GM23338 (cell line): ENCODE results near the gene UCMA. TPM values are rescaled to one million over a fixed set of nuclear protein-coding genes. Genes with fewer than 3 reads are reported as not detected.

Experiments used
- ATAC-seq: fragments of 200-7000 bp; cut with Tn5 transposase; 3 replicates; pipeline ENCODE4 v1.9.1; 2020
- DNase-seq: peaks from one replicate; pipeline ENCODE4 v3.0.0-alpha.2; 2015; ENCODE audit warnings: low spot score
- H2AFZ ChIP-seq: fragments of 200-600 bp; sonication (generic); 2 replicates; pipeline ENCODE4 v1.8.0; 2016; ENCODE audit warnings: antibody characterized with exemption, mild to moderate bottlenecking, moderate library complexity
- H3F3A ChIP-seq: fragments of 200-600 bp; sonication (generic); replicated peaks from 2 replicates; pipeline ENCODE4 v1.8.0; 2017; ENCODE audit warnings: antibody characterized with exemption, mixed run types, low read depth
- H3K27ac ChIP-seq: fragments of 200-600 bp; sonication (generic); 2 replicates; pipeline ENCODE4 v1.6.1; 2016; ENCODE audit warnings: low read depth
- H3K27me3 ChIP-seq: fragments of 200-600 bp; sonication (generic); 2 replicates; pipeline ENCODE4 v1.8.0; 2016; ENCODE audit warnings: mild to moderate bottlenecking, mixed run types, moderate library complexity; ENCODE audit not compliant: insufficient read depth
- H3K36me3 ChIP-seq: fragments of 200-600 bp; sonication (generic); 2 replicates; pipeline ENCODE4 v1.8.0; 2016; ENCODE audit warnings: mild to moderate bottlenecking; ENCODE audit not compliant: insufficient read depth
- H3K4me1 ChIP-seq: fragments of 200-600 bp; sonication (generic); 2 replicates; pipeline ENCODE4 v1.8.0; 2016; ENCODE audit warnings: mild to moderate bottlenecking, moderate library complexity; ENCODE audit not compliant: insufficient read depth
- H3K4me2 ChIP-seq: fragments of 200-600 bp; sonication (generic); 2 replicates; pipeline ENCODE4 v1.7.1; 2017; ENCODE audit warnings: mixed run types
- H3K4me3 ChIP-seq: fragments of 200-600 bp; sonication (generic); 2 replicates; pipeline ENCODE4 v1.6.1; 2016; ENCODE audit warnings: mixed run types
- H3K79me2 ChIP-seq: fragments of 200-600 bp; sonication (generic); replicated peaks from 2 replicates; pipeline ENCODE4 v1.8.0; 2017; ENCODE audit warnings: mild to moderate bottlenecking; ENCODE audit not compliant: insufficient read depth
- H3K9me2 ChIP-seq: fragments of 200-600 bp; sonication (generic); 2 replicates; pipeline ENCODE4 v1.8.0; 2017; ENCODE audit not compliant: insufficient read depth
- H4K20me1 ChIP-seq: fragments of 200-600 bp; sonication (generic); replicated peaks from 2 replicates; pipeline ENCODE4 v1.8.0; 2017; ENCODE audit warnings: mild to moderate bottlenecking; ENCODE audit not compliant: insufficient read depth
- H3K27ac Mint-ChIP-seq: 2 replicates; pipeline ENCODE4 v1.8.0; 2020; ENCODE audit warnings: inconsistent platforms, mild to moderate bottlenecking, moderate library complexity, mixed read lengths
- H3K27me3 Mint-ChIP-seq: 3 replicates; pipeline ENCODE4 v1.8.0; 2022; ENCODE audit warnings: low read depth, mild to moderate bottlenecking, moderate library complexity, mixed read lengths, inconsistent platforms; ENCODE audit not compliant: insufficient read depth, poor library complexity
- H3K36me3 Mint-ChIP-seq: 3 replicates; pipeline ENCODE4 v1.8.0; 2021; ENCODE audit warnings: low read depth, mild to moderate bottlenecking, inconsistent platforms, moderate library complexity, mixed read lengths
- H3K4me1 Mint-ChIP-seq: 3 replicates; pipeline ENCODE4 v1.8.0; 2020; ENCODE audit warnings: mild to moderate bottlenecking, inconsistent platforms, mixed read lengths
- H3K4me3 Mint-ChIP-seq: 3 replicates; pipeline ENCODE4 v1.8.0; 2021; ENCODE audit warnings: moderate library complexity, mild to moderate bottlenecking, inconsistent platforms, mixed read lengths
- H3K9me3 Mint-ChIP-seq: 3 replicates; pipeline ENCODE4 v1.8.0; 2020; ENCODE audit warnings: moderate library complexity, mild to moderate bottlenecking, inconsistent platforms, mixed read lengths
- CREB1 ChIP-seq: fragments of 250-450 bp; sonication (Bioruptor Pico); IDR thresholded peaks from 2 replicates; pipeline ENCODE4 v1.5.0; 2020; ENCODE audit warnings: low read depth, mild to moderate bottlenecking, moderate library complexity
- EZH2 ChIP-seq: fragments of 200-600 bp; sonication (generic); IDR thresholded peaks from one replicate; pipeline ENCODE4 v1.8.0; 2017; ENCODE audit warnings: antibody characterized with exemption, mild to moderate bottlenecking, low read depth; ENCODE audit not compliant: unreplicated experiment
- EZH2phosphoT487 ChIP-seq: fragments of 200-600 bp; sonication (generic); IDR thresholded peaks from one replicate; pipeline ENCODE4 v1.8.1; 2018; ENCODE audit warnings: antibody characterized with exemption; ENCODE audit not compliant: unreplicated experiment
- JUNB ChIP-seq: IDR thresholded peaks from one replicate; pipeline ENCODE4 v1.6.1; 2016; ENCODE audit warnings: antibody characterized with exemption; ENCODE audit not compliant: unreplicated experiment
- NANOG ChIP-seq: IDR thresholded peaks from 2 replicates; pipeline ENCODE4 v1.6.1; 2016; ENCODE audit warnings: antibody characterized with exemption, borderline replicate concordance
- POLR2AphosphoS5 ChIP-seq: IDR thresholded peaks from 2 replicates; pipeline ENCODE4 v1.6.1; 2016; ENCODE audit warnings: antibody characterized with exemption, low read depth
- ZNF114 ChIP-seq: fragments of 250-450 bp; sonication (Bioruptor Pico); IDR thresholded peaks from 2 replicates; pipeline ENCODE4 v1.5.0; 2020; ENCODE audit warnings: mild to moderate bottlenecking, moderate library complexity
- ZNF331 ChIP-seq: fragments of 250-450 bp; sonication (Bioruptor Pico); IDR thresholded peaks from 2 replicates; pipeline ENCODE4 v1.5.0; 2020; ENCODE audit warnings: low read depth, mild to moderate bottlenecking, moderate library complexity
- polyA plus RNA-seq: library from polyadenylated mRNA; unstranded; fragments of >200 nt; fragmentation: Nextera tagmentation; extraction: Ambion mirVana; gene quantifications from 2 replicates; pipeline ENCODE4 v1.2.1, GENCODE V29; 2016
- total RNA-seq: library from RNA; depleted of rRNA; stranded (reverse); fragments of >200 nt; shearing (Covaris generic); gene quantifications from 2 replicates; pipeline ENCODE4 v1.2.3, GENCODE V29; 2014
- TF ChIP-seq, protein P1 (sequence below): IDR thresholded peaks from 2 replicates; pipeline ENCODE4 v1.6.1; 2016; ENCODE audit warnings: antibody characterized with exemption
- TF ChIP-seq, protein P2 (sequence below): IDR thresholded peaks from one replicate; pipeline ENCODE4 v1.6.1; 2018; ENCODE audit warnings: antibody characterized with exemption; ENCODE audit not compliant: unreplicated experiment
- TF ChIP-seq, protein P3 (sequence below), 2 experiments: fragments of 200-600 bp in 1 of 2; sonication (generic) in 1 of 2; conservative IDR thresholded peaks; 2 replicates each; pipeline versions ENCODE4 v1.5.1 to v1.6.1; 2016 to 2017; ENCODE audit warnings: antibody characterized with exemption in 2 of 2, low read depth in 2 of 2, mild to moderate bottlenecking in 2 of 2, moderate library complexity in 1 of 2
- TF ChIP-seq, protein P4 (sequence below): fragments of 250-450 bp; sonication (Bioruptor Pico); IDR thresholded peaks from 2 replicates; pipeline ENCODE4 v1.5.0; 2020; ENCODE audit warnings: mild to moderate bottlenecking, moderate library complexity

The UCMA gene
- total and polyA plus RNA-seq, 2 experiments from 2014 or later, result 12.7 to 16.7 TPM

DNA sequence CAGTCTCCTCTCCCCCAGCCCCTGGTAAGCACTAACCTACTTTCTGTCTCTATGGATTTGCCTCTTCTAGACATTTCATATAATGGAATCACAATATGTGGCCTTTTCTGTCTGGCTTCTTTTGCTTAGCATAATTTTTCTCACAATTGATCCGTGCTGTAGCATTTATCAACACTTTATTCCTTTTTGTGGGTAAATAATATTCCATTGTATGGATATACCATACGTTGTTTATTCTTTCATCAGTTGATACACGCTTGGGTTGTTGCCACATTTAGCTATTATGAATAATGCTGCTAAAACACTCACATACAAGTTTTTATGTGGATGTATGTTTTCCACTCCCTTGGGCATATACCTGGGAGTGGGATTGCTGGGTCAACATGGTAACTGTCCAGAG lies 47.0 kb downstream of the UCMA start (continued):
- TF ChIP-seq, protein P1, sequence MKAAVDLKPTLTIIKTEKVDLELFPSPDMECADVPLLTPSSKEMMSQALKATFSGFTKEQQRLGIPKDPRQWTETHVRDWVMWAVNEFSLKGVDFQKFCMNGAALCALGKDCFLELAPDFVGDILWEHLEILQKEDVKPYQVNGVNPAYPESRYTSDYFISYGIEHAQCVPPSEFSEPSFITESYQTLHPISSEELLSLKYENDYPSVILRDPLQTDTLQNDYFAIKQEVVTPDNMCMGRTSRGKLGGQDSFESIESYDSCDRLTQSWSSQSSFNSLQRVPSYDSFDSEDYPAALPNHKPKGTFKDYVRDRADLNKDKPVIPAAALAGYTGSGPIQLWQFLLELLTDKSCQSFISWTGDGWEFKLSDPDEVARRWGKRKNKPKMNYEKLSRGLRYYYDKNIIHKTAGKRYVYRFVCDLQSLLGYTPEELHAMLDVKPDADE, result no peak
- TF ChIP-seq, protein P2, sequence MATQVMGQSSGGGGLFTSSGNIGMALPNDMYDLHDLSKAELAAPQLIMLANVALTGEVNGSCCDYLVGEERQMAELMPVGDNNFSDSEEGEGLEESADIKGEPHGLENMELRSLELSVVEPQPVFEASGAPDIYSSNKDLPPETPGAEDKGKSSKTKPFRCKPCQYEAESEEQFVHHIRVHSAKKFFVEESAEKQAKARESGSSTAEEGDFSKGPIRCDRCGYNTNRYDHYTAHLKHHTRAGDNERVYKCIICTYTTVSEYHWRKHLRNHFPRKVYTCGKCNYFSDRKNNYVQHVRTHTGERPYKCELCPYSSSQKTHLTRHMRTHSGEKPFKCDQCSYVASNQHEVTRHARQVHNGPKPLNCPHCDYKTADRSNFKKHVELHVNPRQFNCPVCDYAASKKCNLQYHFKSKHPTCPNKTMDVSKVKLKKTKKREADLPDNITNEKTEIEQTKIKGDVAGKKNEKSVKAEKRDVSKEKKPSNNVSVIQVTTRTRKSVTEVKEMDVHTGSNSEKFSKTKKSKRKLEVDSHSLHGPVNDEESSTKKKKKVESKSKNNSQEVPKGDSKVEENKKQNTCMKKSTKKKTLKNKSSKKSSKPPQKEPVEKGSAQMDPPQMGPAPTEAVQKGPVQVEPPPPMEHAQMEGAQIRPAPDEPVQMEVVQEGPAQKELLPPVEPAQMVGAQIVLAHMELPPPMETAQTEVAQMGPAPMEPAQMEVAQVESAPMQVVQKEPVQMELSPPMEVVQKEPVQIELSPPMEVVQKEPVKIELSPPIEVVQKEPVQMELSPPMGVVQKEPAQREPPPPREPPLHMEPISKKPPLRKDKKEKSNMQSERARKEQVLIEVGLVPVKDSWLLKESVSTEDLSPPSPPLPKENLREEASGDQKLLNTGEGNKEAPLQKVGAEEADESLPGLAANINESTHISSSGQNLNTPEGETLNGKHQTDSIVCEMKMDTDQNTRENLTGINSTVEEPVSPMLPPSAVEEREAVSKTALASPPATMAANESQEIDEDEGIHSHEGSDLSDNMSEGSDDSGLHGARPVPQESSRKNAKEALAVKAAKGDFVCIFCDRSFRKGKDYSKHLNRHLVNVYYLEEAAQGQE, result no peak

DNA sequence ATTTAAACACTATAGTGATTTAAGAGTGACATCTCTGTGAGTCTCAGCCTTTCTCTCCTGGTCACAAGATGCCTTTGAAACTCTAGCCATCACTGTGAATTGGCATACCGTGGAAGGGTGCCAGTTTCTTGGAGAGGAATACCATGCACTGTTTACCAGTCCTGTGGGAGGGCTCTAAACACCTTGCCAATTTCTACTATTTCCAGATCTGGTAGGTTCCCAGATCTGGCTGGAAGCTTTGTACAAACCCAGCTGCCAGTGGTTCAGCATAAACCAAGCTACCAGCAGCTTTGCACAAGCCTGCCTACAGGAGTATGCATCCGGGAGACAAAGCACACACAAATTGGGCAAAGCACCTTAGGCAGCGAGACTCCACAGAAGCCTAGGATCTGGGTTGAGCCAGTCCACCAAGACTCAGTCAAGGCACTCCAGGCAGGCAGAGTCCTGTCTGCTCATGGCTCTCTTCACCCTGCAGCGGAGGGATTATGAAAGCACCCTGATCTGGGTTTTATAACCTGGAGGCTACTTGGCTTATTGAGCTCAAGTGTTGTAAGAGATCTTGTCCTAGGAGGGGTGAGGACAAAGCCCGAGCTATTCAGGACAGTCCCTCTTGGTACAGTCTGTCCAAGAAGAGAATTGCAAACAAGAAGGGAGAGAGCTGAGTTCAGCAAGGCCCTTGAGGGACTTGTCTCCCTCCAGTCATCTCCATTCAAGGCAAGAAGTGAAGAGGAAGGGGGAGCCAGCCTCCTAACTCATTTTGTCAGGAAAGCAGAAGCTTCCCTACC lies 49.3 kb downstream of the UCMA start:
- no peak overlapping the region for H3K4me3 Mint-ChIP-seq
- Histone ChIP-seq H3K4me2 (no peak overlapping the region), H3K79me2 (no peaks in the 10 kb centered on the region), H3K36me3 (peaks cover 82% of the 10 kb centered on the region), H3K9me2 (no peaks in the 10 kb centered on the region), H4K20me1 (peaks cover under 1% of the 10 kb centered on the region), H3K4me1 (no peaks in the 10 kb centered on the region), H3K27me3 (no peaks in the 10 kb centered on the region), H3K27ac (no peak overlapping the region), H2AFZ (no peak overlapping the region), H3F3A (0 out of 2 replicates have a peak, but pooled peaks cover 2% of the 10 kb centered on the region), H3K4me3 (no peak overlapping the region)
- DNase-seq (no peak), ATAC-seq (no peak)
- no peak overlapping the region for H3K27ac Mint-ChIP-seq
- TF ChIP-seq EZH2 (no peak), JUNB (no peak), ZNF331 (no peak), NANOG (no peak), EZH2phosphoT487 (no peak), CREB1 (CRISPR knock-in tag) (no peak), POLR2AphosphoS5 (no peak), ZNF114 (CRISPR knock-in tag) (no peak)
- TF ChIP-seq, protein P3, sequence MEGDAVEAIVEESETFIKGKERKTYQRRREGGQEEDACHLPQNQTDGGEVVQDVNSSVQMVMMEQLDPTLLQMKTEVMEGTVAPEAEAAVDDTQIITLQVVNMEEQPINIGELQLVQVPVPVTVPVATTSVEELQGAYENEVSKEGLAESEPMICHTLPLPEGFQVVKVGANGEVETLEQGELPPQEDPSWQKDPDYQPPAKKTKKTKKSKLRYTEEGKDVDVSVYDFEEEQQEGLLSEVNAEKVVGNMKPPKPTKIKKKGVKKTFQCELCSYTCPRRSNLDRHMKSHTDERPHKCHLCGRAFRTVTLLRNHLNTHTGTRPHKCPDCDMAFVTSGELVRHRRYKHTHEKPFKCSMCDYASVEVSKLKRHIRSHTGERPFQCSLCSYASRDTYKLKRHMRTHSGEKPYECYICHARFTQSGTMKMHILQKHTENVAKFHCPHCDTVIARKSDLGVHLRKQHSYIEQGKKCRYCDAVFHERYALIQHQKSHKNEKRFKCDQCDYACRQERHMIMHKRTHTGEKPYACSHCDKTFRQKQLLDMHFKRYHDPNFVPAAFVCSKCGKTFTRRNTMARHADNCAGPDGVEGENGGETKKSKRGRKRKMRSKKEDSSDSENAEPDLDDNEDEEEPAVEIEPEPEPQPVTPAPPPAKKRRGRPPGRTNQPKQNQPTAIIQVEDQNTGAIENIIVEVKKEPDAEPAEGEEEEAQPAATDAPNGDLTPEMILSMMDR (conservative IDR thresholded peaks at IDR 0.05; ENCODE audit: low read depth in 2 of 2), result no peak
- TF ChIP-seq, protein P4, sequence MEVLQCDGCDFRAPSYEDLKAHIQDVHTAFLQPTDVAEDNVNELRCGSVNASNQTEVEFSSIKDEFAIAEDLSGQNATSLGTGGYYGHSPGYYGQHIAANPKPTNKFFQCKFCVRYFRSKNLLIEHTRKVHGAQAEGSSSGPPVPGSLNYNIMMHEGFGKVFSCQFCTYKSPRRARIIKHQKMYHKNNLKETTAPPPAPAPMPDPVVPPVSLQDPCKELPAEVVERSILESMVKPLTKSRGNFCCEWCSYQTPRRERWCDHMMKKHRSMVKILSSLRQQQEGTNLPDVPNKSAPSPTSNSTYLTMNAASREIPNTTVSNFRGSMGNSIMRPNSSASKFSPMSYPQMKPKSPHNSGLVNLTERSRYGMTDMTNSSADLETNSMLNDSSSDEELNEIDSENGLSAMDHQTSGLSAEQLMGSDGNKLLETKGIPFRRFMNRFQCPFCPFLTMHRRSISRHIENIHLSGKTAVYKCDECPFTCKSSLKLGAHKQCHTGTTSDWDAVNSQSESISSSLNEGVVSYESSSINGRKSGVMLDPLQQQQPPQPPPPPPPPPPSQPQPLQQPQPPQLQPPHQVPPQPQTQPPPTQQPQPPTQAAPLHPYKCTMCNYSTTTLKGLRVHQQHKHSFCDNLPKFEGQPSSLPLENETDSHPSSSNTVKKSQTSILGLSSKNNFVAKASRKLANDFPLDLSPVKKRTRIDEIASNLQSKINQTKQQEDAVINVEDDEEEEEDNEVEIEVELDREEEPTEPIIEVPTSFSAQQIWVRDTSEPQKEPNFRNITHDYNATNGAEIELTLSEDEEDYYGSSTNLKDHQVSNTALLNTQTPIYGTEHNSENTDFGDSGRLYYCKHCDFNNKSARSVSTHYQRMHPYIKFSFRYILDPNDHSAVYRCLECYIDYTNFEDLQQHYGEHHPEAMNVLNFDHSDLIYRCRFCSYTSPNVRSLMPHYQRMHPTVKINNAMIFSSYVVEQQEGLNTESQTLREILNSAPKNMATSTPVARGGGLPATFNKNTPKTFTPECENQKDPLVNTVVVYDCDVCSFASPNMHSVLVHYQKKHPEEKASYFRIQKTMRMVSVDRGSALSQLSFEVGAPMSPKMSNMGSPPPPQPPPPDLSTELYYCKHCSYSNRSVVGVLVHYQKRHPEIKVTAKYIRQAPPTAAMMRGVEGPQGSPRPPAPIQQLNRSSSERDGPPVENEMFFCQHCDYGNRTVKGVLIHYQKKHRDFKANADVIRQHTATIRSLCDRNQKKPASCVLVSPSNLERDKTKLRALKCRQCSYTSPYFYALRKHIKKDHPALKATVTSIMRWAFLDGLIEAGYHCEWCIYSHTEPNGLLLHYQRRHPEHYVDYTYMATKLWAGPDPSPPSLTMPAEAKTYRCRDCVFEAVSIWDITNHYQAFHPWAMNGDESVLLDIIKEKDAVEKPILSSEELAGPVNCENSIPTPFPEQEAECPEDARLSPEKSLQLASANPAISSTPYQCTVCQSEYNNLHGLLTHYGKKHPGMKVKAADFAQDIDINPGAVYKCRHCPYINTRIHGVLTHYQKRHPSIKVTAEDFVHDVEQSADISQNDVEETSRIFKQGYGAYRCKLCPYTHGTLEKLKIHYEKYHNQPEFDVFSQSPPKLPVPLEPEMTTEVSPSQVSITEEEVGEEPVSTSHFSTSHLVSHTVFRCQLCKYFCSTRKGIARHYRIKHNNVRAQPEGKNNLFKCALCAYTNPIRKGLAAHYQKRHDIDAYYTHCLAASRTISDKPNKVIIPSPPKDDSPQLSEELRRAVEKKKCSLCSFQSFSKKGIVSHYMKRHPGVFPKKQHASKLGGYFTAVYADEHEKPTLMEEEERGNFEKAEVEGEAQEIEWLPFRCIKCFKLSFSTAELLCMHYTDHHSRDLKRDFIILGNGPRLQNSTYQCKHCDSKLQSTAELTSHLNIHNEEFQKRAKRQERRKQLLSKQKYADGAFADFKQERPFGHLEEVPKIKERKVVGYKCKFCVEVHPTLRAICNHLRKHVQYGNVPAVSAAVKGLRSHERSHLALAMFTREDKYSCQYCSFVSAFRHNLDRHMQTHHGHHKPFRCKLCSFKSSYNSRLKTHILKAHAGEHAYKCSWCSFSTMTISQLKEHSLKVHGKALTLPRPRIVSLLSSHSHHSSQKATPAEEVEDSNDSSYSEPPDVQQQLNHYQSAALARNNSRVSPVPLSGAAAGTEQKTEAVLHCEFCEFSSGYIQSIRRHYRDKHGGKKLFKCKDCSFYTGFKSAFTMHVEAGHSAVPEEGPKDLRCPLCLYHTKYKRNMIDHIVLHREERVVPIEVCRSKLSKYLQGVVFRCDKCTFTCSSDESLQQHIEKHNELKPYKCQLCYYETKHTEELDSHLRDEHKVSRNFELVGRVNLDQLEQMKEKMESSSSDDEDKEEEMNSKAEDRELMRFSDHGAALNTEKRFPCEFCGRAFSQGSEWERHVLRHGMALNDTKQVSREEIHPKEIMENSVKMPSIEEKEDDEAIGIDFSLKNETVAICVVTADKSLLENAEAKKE (CRISPR knock-in tag), result no peak
- peaks cover 97% of the 10 kb centered on the region for H3K36me3 Mint-ChIP-seq
- no peaks in the 10 kb centered on the region for H3K4me1 Mint-ChIP-seq
- H3K27me3 Mint-ChIP-seq, result no peaks in the 10 kb centered on the region
- peaks cover 6% of the 10 kb centered on the region; the same call in 1 of the 3 replicates for H3K9me3 Mint-ChIP-seq
